ENCODE results near the gene PTPA. TPM values are rescaled to one million over a fixed set of nuclear protein-coding genes. Genes with fewer than 3 reads are reported as not detected.

PTPA gene
- total RNA-seq, 1 donor from 2014 or later: 121 TPM

DNA sequence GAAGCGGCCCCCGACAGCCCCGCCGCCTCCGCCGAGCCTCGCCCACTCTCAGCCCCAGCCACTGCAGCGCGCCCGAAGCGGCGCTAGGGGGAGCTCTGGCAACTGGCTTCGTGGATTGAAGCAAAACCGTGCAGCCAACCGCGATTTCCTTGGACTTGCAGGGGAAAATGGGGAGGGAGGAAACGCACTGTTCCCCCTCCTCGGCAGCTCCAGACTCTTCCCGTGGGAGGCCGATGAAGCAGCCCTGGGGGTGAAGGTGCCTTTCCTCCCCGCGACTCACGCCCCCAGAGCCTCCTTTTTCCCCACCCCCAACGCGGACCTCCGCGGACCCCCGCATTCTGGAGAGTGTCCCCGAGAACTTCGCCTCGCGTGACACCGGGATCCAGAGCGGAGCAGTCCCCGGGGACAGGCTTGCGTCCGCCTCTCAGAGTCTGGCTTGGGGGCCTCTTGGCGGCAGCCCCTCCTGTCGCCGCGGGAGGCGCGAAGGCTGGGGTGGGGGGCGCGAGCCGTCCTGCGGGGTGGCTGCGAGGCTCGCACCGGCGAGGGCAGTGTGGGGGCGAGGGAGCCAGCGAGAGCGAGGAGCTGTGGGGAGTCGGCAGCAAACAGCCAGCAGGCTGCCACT is 63.0 kb downstream of the PTPA start:
- intact Hi-C loops (cut with micrococcal nuclease): loop anchor here (1.0 to 2.0 kb wide), 4 partner anchors 35 to 450 kb away; no protein-coding TSS in a partner anchor

- intact Hi-C loops (cut with micrococcal nuclease): loop anchor here (1.0 to 5.0 kb wide), 6 partner anchors 36 to 449 kb away; no protein-coding TSS in a partner anchor
Measured at GRCh38 chr9:129174724-129175514, 63.7 kb downstream of the PTPA start.

GRCh38 chr9:129175515-129175824 is 64.3 kb downstream of the PTPA start:
- intact Hi-C loops (cut with micrococcal nuclease): loop anchor here (2.0 to 5.0 kb wide), 3 partner anchors 147 to 283 kb away; no protein-coding TSS in a partner anchor

GRCh38 chr9:129175825-129176633 is 64.8 kb downstream of the PTPA start:
- intact Hi-C loops (cut with micrococcal nuclease): loop anchor here (1.0 to 5.0 kb wide), 7 partner anchors 61 to 313 kb away; partner anchors contain the start of gene PTPA

DNA sequence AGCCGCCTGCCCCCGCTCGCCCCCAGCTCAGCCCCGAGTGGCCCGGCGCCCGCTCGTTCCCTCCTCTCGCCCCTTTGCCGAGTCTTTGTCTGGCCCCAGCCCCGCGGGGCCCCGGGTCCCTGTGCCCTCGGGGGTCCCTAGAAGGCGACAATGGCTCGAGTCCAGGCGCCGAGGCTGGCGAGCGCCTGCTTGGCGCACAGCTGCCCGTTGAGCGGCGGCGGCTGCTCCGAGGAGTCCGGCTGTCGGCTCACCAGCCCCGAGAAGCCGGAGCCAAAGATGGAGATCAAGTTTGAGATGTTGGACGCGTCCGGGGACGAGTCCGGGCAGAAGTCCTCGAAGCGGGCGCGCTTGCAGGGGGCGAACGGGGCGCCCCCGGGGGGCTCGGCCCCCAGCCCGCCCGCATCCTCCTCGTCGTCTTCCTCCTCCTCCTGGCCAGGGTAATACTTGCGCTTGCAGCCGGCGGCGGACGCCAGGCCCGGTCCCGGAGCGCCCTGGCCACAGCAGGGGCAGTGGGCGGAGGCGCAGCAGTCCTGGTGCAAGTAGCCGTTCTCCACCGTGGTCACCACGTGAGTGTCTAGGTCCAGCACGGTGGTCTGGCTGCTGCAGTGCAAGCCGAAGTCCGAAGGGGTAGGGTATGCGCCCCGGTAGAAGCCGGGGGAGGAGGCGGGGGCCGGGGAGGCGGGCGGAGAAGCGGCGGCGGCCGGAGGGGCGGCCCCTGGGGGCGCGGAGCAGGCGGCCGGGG is 65.7 kb downstream of the PTPA start:
- intact Hi-C loops (cut with micrococcal nuclease): loop anchor here (1.0 to 5.0 kb wide), 6 partner anchors 60 to 312 kb away; partner anchors contain the start of gene PTPA

GRCh38 chr9:129177443-129177790 is 66.2 kb downstream of the PTPA start:
- intact Hi-C loops (cut with micrococcal nuclease): loop anchor here (2.0 to 5.0 kb wide), 4 partner anchors 59 to 311 kb away; no protein-coding TSS in a partner anchor

GRCh38 chr9:129177791-129178567 is 66.8 kb downstream of the PTPA start, which contains the start of gene IER5L:
Gene IER5L, minus strand, starts transcription at chr9:129178261. Its CDS starts 209 bp downstream, at chr9:129178052.
- intact Hi-C loops (cut with micrococcal nuclease): loop anchor here (1.0 to 5.0 kb wide), 9 partner anchors 24 to 406 kb away; no protein-coding TSS in a partner anchor

DNA sequence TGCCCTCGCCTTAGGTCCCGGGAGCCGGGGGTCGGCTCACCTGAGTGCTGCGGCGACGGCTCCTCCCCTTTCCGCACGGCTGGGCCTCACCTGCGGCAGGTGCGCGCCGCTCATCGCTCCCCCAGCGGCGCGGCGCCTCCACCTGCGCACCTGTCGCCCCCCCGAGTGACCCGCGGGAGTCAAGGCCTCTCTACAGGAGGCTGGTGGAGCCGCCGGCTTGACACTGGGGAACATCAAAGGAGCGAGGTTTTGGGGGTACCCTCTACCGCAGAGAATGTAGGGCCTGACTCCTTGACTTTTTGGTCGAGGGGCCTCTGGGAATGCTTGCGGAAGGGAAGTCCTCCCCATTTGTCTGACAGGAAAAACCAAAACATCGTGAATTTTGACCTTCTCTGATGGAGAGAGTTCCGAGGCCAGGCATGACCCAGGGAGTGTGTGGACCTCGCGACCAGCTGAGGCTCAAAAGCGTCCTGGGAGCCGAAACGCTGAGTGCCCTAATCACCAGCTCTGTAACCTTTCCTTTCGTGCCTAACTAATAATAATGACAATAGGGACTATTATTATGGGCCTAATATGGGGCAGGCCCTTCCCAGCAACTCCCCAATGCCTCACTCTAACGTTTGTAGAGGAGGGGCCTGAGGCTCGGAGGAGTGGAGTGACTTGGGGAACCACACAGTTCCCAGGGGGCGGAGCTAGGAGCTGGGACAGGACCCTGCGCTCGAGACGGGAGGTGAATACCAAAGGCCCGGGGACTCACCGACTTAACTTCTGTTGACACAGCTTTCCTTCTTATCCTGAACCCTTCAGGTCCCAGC is 67.6 kb downstream of the PTPA start:
- intact Hi-C loops (cut with micrococcal nuclease): loop anchor here (1.0 to 5.0 kb wide), 7 partner anchors 24 to 406 kb away; no protein-coding TSS in a partner anchor

DNA sequence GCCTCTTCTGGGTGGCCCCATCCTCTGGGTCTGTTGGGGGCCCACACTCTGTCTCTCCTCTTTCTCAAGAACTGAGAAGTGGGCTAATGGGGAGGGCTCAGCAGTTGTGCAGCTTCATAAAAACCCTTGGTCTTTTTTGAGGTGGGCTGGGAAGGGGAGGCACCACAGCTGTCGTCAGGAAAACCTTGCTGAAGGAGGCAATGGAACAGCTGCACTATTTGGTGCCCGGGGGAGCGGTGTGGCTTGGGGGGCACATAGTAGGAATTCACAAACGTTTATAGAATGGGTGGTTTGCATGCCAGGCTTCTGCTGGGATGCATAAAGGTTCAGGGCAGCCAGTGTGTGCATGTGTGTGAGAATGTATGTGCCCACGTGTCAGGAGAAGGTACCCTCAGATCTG is 70.0 kb downstream of the PTPA start:
- intact Hi-C loops (cut with micrococcal nuclease): no loop called here

DNA sequence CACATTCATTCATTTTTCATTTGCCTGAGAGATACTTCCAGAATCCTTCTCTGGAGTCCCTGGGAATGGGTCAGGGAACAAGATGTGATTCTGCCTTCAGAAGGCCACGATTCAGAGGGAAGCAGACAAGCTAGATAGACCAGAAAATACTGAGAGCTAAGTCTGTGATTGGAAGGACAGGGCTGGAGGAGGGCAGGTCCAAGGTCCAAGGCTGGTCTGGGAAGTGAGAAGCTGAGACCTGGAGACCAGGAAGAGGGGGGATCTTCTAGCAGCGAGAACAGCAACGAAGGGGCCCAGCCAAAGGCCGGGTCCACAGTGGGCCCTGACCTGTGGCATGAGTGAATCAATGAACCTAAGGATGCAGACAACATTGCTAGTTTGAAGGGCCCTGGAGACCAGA is 70.9 kb downstream of the PTPA start:
- intact Hi-C loops (cut with micrococcal nuclease): no loop called here

DNA sequence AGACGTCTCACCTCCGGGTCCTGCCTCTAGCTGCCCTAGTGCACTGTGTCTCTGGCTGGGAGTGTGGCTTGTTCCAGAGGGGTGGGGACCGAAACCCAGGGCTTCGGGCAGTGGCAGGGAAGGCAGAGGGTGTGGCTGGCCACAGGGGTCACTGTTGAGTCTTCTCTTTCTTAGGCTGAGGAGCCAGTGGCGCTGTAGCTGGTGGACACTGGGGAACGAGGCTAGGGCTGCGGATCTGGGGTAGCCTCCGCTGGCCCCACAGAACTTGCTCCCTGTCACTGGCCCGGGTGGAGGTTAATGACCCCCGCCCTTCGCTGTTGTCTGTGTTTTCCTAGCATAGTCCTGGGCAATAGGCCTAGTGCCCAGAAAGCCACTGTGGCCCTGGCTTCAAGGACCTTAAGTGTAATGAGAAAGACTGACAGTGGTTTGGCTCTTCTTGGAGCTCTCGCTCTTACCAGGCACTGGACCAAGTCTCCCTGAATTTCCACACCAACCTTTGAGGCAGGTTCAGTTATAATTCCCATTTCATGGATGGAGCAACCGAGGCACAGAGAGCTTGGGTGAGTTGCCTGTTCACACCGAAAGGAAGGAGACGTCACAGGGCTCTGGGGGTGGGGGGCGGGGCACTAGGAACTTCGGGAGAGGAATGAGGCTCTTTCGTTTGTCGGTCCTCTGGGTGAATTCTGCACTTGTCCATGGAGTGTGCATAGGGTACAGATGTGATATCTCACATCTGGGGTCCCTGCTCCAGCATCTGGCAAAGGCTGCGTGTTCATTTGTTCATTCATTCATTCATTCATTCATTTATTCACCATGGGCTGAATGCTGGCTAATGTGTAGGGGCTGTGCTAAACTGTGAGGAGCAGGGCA is 71.6 kb downstream of the PTPA start:
- intact Hi-C loops (cut with micrococcal nuclease): no loop called here

DNA sequence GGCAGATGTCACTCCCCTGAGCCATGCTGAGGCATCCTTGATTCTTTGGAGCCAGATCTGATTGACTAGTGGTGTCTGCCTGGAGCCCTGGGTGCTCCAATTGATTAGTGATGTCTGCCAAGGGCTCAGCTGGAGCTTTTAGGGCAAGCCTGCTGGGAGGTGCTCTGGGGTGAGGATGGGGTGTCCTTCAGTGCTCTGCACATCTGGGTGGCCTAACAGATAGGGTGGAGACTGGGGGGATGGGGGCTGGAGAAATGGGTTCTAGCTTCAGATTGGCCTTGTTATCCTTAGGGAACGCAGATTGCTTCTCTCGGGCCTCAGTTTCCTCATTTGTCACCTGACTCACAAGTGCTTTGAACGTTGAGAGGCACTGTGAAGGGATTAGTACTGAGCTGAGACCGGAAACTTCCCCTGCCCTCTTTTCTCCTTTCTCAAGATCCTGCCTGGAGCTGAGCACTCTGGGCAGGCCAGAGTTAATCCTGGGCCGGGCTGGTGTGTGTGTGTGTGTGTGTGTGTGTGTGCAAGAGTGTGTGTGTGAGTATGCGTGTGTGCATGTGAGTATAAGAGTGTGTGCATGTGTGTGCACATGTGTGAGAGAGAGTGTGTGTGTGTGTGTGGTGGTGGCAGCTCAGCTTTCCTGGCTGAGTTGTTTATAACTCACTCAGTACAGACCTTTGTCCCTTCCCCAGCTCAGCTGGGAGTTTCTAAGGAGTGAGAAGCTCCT is 72.4 kb downstream of the PTPA start:
- intact Hi-C loops (cut with micrococcal nuclease): no loop called here

GRCh38 chr9:129184219-129184524 is 73.0 kb downstream of the PTPA start:
- intact Hi-C loops (cut with micrococcal nuclease): no loop called here

GRCh38 chr9:129184596-129185122 is 73.4 kb downstream of the PTPA start:
- intact Hi-C loops (cut with micrococcal nuclease): no loop called here

DNA sequence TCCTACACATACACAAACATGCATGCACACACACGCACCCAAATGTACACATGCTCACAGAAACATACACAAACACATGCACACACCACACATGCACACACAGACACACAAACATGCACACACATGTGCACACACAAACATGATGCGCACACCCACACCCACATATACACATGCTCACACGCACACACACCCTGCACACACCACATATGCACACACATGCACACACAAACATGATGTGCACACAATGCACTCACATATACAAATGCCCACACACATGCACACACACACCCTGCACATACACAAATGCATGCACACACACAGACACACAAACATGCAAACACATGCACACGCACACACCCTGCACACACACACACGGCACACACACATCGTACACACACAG is 74.2 kb downstream of the PTPA start:
- intact Hi-C loops (cut with micrococcal nuclease): no loop called here

DNA sequence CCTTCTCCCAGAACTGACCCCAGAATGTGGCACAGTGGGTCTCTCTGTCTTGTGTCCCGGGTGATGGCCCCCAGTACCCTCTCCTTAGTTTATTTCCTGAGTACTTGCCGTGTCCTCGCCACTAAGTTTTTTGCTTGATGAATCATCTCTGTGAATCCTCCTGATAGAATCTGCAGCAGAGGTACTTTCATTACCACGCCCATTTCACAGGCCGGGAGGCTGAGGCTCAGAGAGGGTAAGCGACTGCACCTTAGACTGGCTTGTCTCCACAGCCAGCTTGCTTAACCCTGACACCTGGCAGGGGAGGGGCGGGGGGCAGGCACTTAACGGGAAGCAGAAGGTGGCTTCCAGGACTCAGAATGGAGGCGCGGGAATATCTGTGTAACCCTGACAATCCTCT is 74.8 kb downstream of the PTPA start:
- intact Hi-C loops (cut with micrococcal nuclease): no loop called here

DNA sequence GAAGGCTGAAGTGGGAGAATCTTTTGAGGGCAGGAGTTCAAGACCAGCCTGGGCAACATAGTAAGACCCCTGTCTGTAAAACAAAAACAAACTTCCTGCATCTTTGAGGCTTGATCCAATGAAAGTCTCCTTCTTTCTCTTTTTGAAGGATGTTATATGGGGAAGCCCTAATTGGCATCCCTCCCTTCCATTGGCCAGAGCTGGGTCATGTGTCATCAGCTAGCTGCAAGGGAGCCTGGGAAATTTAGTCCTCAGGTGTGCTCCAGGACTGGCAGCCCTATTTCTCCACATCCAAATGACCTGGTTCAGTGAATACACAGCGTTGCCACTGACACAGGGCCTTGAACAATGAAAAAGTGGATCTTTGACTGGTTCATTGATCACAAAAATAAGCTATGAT is 75.8 kb downstream of the PTPA start:
- intact Hi-C loops (cut with micrococcal nuclease): no loop called here

Data from T-helper 1 cell treated with Interleukin-12 subunit alpha and Interleukin-12 subunit beta and Interleukin-4 antibody, amounts not matched to agents 30 ng/mL and 1 ng/mL, for 36 hours (primary cell).